ENCODE measurements around the gene SH3RF3. TPM values are rescaled to one million over a fixed set of nuclear protein-coding genes. Genes with fewer than 3 reads are reported as not detected.

SH3RF3 gene
- polyA plus RNA-seq, 2 donors: 1.1 to 1.3 TPM

GRCh38 chr2:109433486-109433885 is 304.5 kb downstream of the SH3RF3 start:
- H3K27ac ChIP-seq (ENCODE audit: low read depth in 2 of 2, low read length in 1 of 2): no peak overlapping the region
- H3K4me3 ChIP-seq (ENCODE audit: low read depth in 1 of 2, low read length in 2 of 2): no peak overlapping the region
- no peaks in the 10 kb centered on the region for H3K27me3 ChIP-seq (ENCODE audit: control insufficient read depth in 1 of 2, insufficient read depth in 2 of 2, low read length in 2 of 2)
- H3K9me3 ChIP-seq (ENCODE audit: control insufficient read depth in 2 of 2, insufficient read depth in 1 of 2, low read depth in 1 of 2, low read length in 1 of 2): no peaks in the 10 kb centered on the region
- WGBS, 2 donors: 93 to 95% methylated on average over 10 of the region's 10 CpGs
- H3K36me3 ChIP-seq (ENCODE audit: control insufficient read depth in 2 of 2, insufficient read depth in 2 of 2, low read length in 1 of 2): peaks cover 0 to 4% of the 10 kb centered on the region in 2 donors
- peaks cover 10 to 16% of the 10 kb centered on the region in 2 donors for H3K4me1 ChIP-seq (ENCODE audit: control insufficient read depth in 2 of 2, insufficient read depth in 2 of 2, low read length in 1 of 2)

GRCh38 chr2:109433926-109434325 is 304.9 kb downstream of the SH3RF3 start:
- H3K4me1 ChIP-seq (ENCODE audit: control insufficient read depth in 2 of 2, insufficient read depth in 2 of 2, low read length in 1 of 2): peaks cover 10 to 16% of the 10 kb centered on the region in 2 donors
- no peak overlapping the region for H3K4me3 ChIP-seq (ENCODE audit: low read depth in 1 of 2, low read length in 2 of 2)
- peaks cover 0 to 4% of the 10 kb centered on the region in 2 donors for H3K36me3 ChIP-seq (ENCODE audit: control insufficient read depth in 2 of 2, insufficient read depth in 2 of 2, low read length in 1 of 2)
- no peaks in the 10 kb centered on the region for H3K27me3 ChIP-seq (ENCODE audit: control insufficient read depth in 1 of 2, insufficient read depth in 2 of 2, low read length in 2 of 2)
- 92 to 95% methylated on average over 9 to 10 of the region's 10 CpGs for WGBS, 2 donors
- H3K9me3 ChIP-seq (ENCODE audit: control insufficient read depth in 2 of 2, insufficient read depth in 1 of 2, low read depth in 1 of 2, low read length in 1 of 2): no peaks in the 10 kb centered on the region
- H3K27ac ChIP-seq (ENCODE audit: low read depth in 2 of 2, low read length in 1 of 2): no peak overlapping the region

GRCh38 chr2:109434351-109434750 is 305.3 kb downstream of the SH3RF3 start:
- no peaks in the 10 kb centered on the region for H3K9me3 ChIP-seq (ENCODE audit: control insufficient read depth in 2 of 2, insufficient read depth in 1 of 2, low read depth in 1 of 2, low read length in 1 of 2)
- no peak overlapping the region for H3K4me3 ChIP-seq (ENCODE audit: low read depth in 1 of 2, low read length in 2 of 2)
- H3K36me3 ChIP-seq (ENCODE audit: control insufficient read depth in 2 of 2, insufficient read depth in 2 of 2, low read length in 1 of 2): peaks cover 0 to 4% of the 10 kb centered on the region in 2 donors
- no peak overlapping the region for H3K27ac ChIP-seq (ENCODE audit: low read depth in 2 of 2, low read length in 1 of 2)
- 93 to 95% methylated on average over 9 of the region's 9 CpGs for WGBS, 2 donors
- peaks cover 10 to 16% of the 10 kb centered on the region in 2 donors for H3K4me1 ChIP-seq (ENCODE audit: control insufficient read depth in 2 of 2, insufficient read depth in 2 of 2, low read length in 1 of 2)
- H3K27me3 ChIP-seq (ENCODE audit: control insufficient read depth in 1 of 2, insufficient read depth in 2 of 2, low read length in 2 of 2): no peaks in the 10 kb centered on the region

DNA sequence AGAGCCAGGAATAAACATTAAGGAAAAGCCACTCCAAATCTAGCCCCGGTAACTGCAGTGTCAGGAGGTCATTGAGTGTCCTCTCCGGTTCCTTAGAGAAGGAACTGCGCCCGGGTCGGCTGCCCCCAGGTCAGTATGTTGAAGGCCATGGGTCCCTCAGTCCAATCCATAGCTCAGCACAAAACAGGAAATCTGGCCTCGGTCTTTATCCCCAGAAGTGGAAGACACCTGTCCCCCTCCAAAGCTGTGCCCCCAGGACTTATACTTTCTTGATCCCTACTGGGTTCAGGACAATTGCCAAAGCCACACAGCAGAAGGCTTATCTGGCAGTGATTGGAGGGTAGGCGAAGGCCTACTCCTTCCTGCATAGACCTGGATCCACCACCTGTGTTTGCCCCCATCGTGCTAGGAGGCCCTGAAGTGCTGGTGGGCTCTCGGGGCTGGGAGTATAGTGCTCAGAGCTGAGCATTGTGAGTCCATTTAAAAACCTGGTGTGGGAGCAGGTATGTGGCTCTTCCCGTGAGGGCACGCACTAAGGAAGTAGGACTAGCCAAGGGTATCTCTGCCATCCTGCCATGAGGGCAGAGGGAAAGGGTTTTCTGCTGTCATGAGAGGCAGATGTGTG is 306.2 kb downstream of the SH3RF3 start:
- no peaks in the 10 kb centered on the region for H3K27me3 ChIP-seq (ENCODE audit: control insufficient read depth in 1 of 2, insufficient read depth in 2 of 2, low read length in 2 of 2)
- H3K9me3 ChIP-seq (ENCODE audit: control insufficient read depth in 2 of 2, insufficient read depth in 1 of 2, low read depth in 1 of 2, low read length in 1 of 2): no peaks in the 10 kb centered on the region
- no peak overlapping the region for H3K4me3 ChIP-seq (ENCODE audit: low read depth in 1 of 2, low read length in 2 of 2)
- H3K36me3 ChIP-seq (ENCODE audit: control insufficient read depth in 2 of 2, insufficient read depth in 2 of 2, low read length in 1 of 2): peaks cover 0 to 4% of the 10 kb centered on the region in 2 donors
- no peak overlapping the region for H3K27ac ChIP-seq (ENCODE audit: low read depth in 2 of 2, low read length in 1 of 2)
- WGBS, 2 donors: 85 to 89% methylated on average over 11 of the region's 11 CpGs
- peaks cover 7 to 10% of the 10 kb centered on the region in 2 donors for H3K4me1 ChIP-seq (ENCODE audit: control insufficient read depth in 2 of 2, insufficient read depth in 2 of 2, low read length in 1 of 2)

- peaks cover 7 to 10% of the 10 kb centered on the region in 2 donors for H3K4me1 ChIP-seq (ENCODE audit: control insufficient read depth in 2 of 2, insufficient read depth in 2 of 2, low read length in 1 of 2)
- H3K9me3 ChIP-seq (ENCODE audit: control insufficient read depth in 2 of 2, insufficient read depth in 1 of 2, low read depth in 1 of 2, low read length in 1 of 2): no peaks in the 10 kb centered on the region
- peak overlapping the region; percentile 11 to 33 for H3K27ac ChIP-seq (ENCODE audit: low read depth in 2 of 2, low read length in 1 of 2)
- 54 to 67% methylated on average over 13 of the region's 13 CpGs for WGBS, 2 donors
- no peaks in the 10 kb centered on the region for H3K27me3 ChIP-seq (ENCODE audit: control insufficient read depth in 1 of 2, insufficient read depth in 2 of 2, low read length in 2 of 2)
- no peak overlapping the region for H3K4me3 ChIP-seq (ENCODE audit: low read depth in 1 of 2, low read length in 2 of 2)
- peaks cover 0 to 4% of the 10 kb centered on the region in 2 donors for H3K36me3 ChIP-seq (ENCODE audit: control insufficient read depth in 2 of 2, insufficient read depth in 2 of 2, low read length in 1 of 2)
Observed at GRCh38 chr2:109435901-109436598, 307.0 kb downstream of the SH3RF3 start.

DNA sequence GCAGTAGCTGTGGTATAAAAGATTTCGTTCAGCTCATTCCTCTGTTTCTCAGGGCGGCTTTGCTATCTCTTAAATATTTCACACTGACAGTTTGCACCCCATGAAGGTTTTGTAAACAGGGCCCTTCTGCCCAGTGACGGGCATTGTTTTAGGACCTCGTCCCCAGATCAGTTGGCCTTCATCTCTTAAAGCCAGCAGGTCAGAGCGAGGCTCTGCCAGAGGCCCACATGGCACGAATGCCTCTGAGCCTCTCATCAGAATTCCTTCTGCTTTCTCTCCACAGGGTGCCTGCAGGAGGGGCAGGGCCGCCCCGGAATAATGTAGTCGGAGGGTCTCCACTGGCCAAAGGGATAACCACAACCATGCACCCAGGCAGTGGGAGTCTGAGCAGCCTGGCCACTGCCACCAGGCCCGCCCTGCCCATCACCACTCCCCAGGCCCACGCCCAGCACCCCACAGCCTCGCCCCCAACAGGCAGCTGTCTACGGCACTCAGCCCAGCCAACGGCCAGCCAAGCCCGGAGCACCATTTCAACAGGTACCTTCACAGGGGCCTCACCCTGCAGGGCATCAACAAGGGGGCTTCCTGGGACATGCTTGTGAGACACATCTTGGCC is 307.7 kb downstream of the SH3RF3 start:
- no peaks in the 10 kb centered on the region for H3K27me3 ChIP-seq (ENCODE audit: control insufficient read depth in 1 of 2, insufficient read depth in 2 of 2, low read length in 2 of 2)
- 61 to 71% methylated on average over 15 of the region's 15 CpGs for WGBS, 2 donors
- peak overlapping the region; percentile 58 to 72 for H3K27ac ChIP-seq (ENCODE audit: low read depth in 2 of 2, low read length in 1 of 2)
- H3K4me1 ChIP-seq (ENCODE audit: control insufficient read depth in 2 of 2, insufficient read depth in 2 of 2, low read length in 1 of 2): peaks cover 7 to 10% of the 10 kb centered on the region in 2 donors
- peaks cover 0 to 4% of the 10 kb centered on the region in 2 donors for H3K36me3 ChIP-seq (ENCODE audit: control insufficient read depth in 2 of 2, insufficient read depth in 2 of 2, low read length in 1 of 2)
- no peak overlapping the region for H3K4me3 ChIP-seq (ENCODE audit: low read depth in 1 of 2, low read length in 2 of 2)
- H3K9me3 ChIP-seq (ENCODE audit: control insufficient read depth in 2 of 2, insufficient read depth in 1 of 2, low read depth in 1 of 2, low read length in 1 of 2): no peaks in the 10 kb centered on the region

- H3K27me3 ChIP-seq (ENCODE audit: control insufficient read depth in 1 of 2, insufficient read depth in 2 of 2, low read length in 2 of 2): no peaks in the 10 kb centered on the region
- no peaks in the 10 kb centered on the region for H3K9me3 ChIP-seq (ENCODE audit: control insufficient read depth in 2 of 2, insufficient read depth in 1 of 2, low read depth in 1 of 2, low read length in 1 of 2)
- H3K27ac ChIP-seq (ENCODE audit: low read depth in 2 of 2, low read length in 1 of 2): peak overlapping the region in 1 of 2 donors; percentile 58
- H3K4me1 ChIP-seq (ENCODE audit: control insufficient read depth in 2 of 2, insufficient read depth in 2 of 2, low read length in 1 of 2): peaks cover 7 to 10% of the 10 kb centered on the region in 2 donors
- no peak overlapping the region for H3K4me3 ChIP-seq (ENCODE audit: low read depth in 1 of 2, low read length in 2 of 2)
- H3K36me3 ChIP-seq (ENCODE audit: control insufficient read depth in 2 of 2, insufficient read depth in 2 of 2, low read length in 1 of 2): peaks cover 0 to 4% of the 10 kb centered on the region in 2 donors
- WGBS, 2 donors: 56 to 61% methylated on average over 15 of the region's 15 CpGs
Observed at GRCh38 chr2:109437325-109438090, 308.5 kb downstream of the SH3RF3 start.

- Histone ChIP-seq H3K27ac (ENCODE audit: low read depth in 2 of 2, low read length in 1 of 2) (no peak overlapping the region), H3K27me3 (ENCODE audit: control insufficient read depth in 1 of 2, insufficient read depth in 2 of 2, low read length in 2 of 2) (no peaks in the 10 kb centered on the region), H3K4me1 (ENCODE audit: control insufficient read depth in 2 of 2, insufficient read depth in 2 of 2, low read length in 1 of 2) (peaks cover 7 to 10% of the 10 kb centered on the region in 2 donors), H3K4me3 (ENCODE audit: low read depth in 1 of 2, low read length in 2 of 2) (no peak overlapping the region), H3K36me3 (ENCODE audit: control insufficient read depth in 2 of 2, insufficient read depth in 2 of 2, low read length in 1 of 2) (no peaks in the 10 kb centered on the region), H3K9me3 (ENCODE audit: control insufficient read depth in 2 of 2, insufficient read depth in 1 of 2, low read depth in 1 of 2, low read length in 1 of 2) (no peaks in the 10 kb centered on the region)
- 96 to 100% methylated on average over 1 of the region's 1 CpG for WGBS, 2 donors
Observed at GRCh38 chr2:109438146-109438545, 309.1 kb downstream of the SH3RF3 start.

DNA sequence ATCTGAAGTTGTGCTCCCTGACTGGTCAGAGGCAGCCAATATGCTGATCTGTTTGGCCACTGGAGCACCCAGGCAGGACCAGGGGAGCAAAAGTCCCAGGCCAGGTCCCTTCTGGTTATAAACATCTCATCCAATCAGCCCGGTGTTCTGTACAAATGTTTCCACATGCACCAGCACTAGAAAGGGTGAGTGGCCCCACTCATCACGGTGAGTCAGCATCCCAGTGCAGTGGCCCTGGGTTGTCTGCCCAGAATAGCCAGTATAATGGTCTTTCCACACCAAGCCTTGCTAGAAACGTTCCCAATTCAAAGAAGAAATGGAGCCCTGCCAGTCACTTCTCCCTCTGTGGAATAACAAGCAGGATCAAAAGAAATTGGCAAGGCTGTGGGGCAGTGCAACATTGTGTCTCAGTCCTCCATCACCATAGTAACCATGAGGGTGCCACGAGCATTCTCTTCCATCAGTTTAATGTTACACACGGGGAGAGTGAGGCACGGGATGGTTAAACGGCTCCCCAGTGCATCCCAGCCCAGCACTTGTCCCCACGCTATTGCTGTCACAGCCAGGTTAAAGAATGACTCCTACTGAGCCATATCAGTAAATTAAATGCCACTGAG is 309.9 kb downstream of the SH3RF3 start:
- H3K27ac ChIP-seq (ENCODE audit: low read depth in 2 of 2, low read length in 1 of 2): no peak overlapping the region
- H3K9me3 ChIP-seq (ENCODE audit: control insufficient read depth in 2 of 2, insufficient read depth in 1 of 2, low read depth in 1 of 2, low read length in 1 of 2): no peaks in the 10 kb centered on the region
- no peaks in the 10 kb centered on the region for H3K27me3 ChIP-seq (ENCODE audit: control insufficient read depth in 1 of 2, insufficient read depth in 2 of 2, low read length in 2 of 2)
- H3K4me1 ChIP-seq (ENCODE audit: control insufficient read depth in 2 of 2, insufficient read depth in 2 of 2, low read length in 1 of 2): peaks cover 7 to 10% of the 10 kb centered on the region in 2 donors
- H3K36me3 ChIP-seq (ENCODE audit: control insufficient read depth in 2 of 2, insufficient read depth in 2 of 2, low read length in 1 of 2): no peaks in the 10 kb centered on the region
- H3K4me3 ChIP-seq (ENCODE audit: low read depth in 1 of 2, low read length in 2 of 2): no peak overlapping the region
- 61 to 74% methylated on average over 8 of the region's 8 CpGs for WGBS, 2 donors
